ENCODE data around the gene STK32C.

DNA sequence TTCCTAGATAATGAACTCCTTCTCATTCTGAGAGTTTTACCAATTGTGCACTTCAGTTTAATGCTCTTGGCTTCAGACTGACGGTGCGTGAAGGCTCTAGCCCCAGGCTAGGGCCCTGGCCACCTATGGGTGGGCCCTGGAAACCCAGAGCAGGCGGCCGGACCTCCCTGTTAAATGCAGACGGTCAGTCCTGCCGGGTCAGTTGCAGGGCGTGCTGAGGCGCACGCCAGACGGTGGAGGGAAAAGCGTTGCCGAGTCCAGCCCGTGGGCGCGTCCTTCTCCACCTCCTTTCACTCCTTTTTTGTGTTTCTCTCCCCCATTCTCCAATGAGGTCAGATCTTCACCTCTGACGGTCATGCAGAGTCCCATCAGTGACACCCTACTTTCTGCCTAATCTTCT lies 118.7 kb downstream of the STK32C start:
- TF ChIP-seq, protein P1, sequence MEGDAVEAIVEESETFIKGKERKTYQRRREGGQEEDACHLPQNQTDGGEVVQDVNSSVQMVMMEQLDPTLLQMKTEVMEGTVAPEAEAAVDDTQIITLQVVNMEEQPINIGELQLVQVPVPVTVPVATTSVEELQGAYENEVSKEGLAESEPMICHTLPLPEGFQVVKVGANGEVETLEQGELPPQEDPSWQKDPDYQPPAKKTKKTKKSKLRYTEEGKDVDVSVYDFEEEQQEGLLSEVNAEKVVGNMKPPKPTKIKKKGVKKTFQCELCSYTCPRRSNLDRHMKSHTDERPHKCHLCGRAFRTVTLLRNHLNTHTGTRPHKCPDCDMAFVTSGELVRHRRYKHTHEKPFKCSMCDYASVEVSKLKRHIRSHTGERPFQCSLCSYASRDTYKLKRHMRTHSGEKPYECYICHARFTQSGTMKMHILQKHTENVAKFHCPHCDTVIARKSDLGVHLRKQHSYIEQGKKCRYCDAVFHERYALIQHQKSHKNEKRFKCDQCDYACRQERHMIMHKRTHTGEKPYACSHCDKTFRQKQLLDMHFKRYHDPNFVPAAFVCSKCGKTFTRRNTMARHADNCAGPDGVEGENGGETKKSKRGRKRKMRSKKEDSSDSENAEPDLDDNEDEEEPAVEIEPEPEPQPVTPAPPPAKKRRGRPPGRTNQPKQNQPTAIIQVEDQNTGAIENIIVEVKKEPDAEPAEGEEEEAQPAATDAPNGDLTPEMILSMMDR (IDR thresholded peaks at IDR 0.05): no peak
- TF ChIP-seq EZH2 (IDR thresholded peaks at IDR 0.05; ENCODE audit: borderline replicate concordance, insufficient read depth, low read depth, low read length, poor library complexity, severe bottlenecking): no peak

Data from B cell (primary cell).